HepG2 (cell line): Measurements from ENCODE around the gene FOXD1. TPM values are rescaled to one million over a fixed set of nuclear protein-coding genes. Genes with fewer than 3 reads are reported as not detected.

Experiments
- AFF4 ChIP-seq: sonication (generic); formaldehyde crosslinking; IDR thresholded peaks from 2 replicates; pipeline ENCODE4 v1.4.0; 2020; ENCODE audit warnings: missing genetic modification reagents
- GMEB2 ChIP-seq: IDR thresholded peaks from 2 replicates; pipeline ENCODE4 v1.6.1; 2016; ENCODE audit warnings: missing biosample characterization, missing genetic modification reagents, low read depth
- HMGXB4 ChIP-seq, 2 experiments: sonication (generic) in 1 of 2; formaldehyde crosslinking in 1 of 2; IDR thresholded peaks; 2 replicates each; pipeline versions ENCODE4 v1.4.0 to v1.6.1; 2018 to 2020; ENCODE audit warnings: missing genetic modification reagents in 2 of 2, borderline replicate concordance in 1 of 2, low read depth in 1 of 2, mild to moderate bottlenecking in 1 of 2, missing biosample characterization in 1 of 2
- IRF1 ChIP-seq: sonication (generic); formaldehyde crosslinking; IDR thresholded peaks from 2 replicates; pipeline ENCODE4 v1.4.0; 2020; ENCODE audit warnings: low read depth, mild to moderate bottlenecking, missing genetic modification reagents
- KDM5B ChIP-seq: sonication (generic); formaldehyde crosslinking; IDR thresholded peaks from 2 replicates; pipeline ENCODE4 v1.4.0; 2020; ENCODE audit warnings: missing genetic modification reagents, mild to moderate bottlenecking, borderline replicate concordance
- MBNL3 ChIP-seq: fragments of 250-450 bp; sonication (Bioruptor Pico); conservative IDR thresholded peaks from 2 replicates; pipeline ENCODE4 v1.8.0; 2022; ENCODE audit warnings: mild to moderate bottlenecking, inconsistent platforms
- MXD3 ChIP-seq: IDR thresholded peaks from 2 replicates; pipeline ENCODE4 v1.6.1; 2016; ENCODE audit warnings: mild to moderate bottlenecking, missing biosample characterization, missing genetic modification reagents
- NFE2L1 ChIP-seq: sonication (generic); formaldehyde crosslinking; IDR thresholded peaks from 2 replicates; pipeline ENCODE4 v1.4.0; 2020; ENCODE audit warnings: missing genetic modification reagents, mild to moderate bottlenecking, borderline replicate concordance
- NFIC ChIP-seq: IDR thresholded peaks from 2 replicates; pipeline ENCODE4 v1.6.1; 2012; ENCODE audit warnings: mild to moderate bottlenecking, low read length, inconsistent platforms
- NFKB2 ChIP-seq: sonication (generic); formaldehyde crosslinking; IDR thresholded peaks from 2 replicates; pipeline ENCODE4 v1.4.0; 2020; ENCODE audit warnings: missing genetic modification reagents, borderline replicate concordance
- NFYB ChIP-seq: sonication (generic); formaldehyde crosslinking; IDR thresholded peaks from 2 replicates; pipeline ENCODE4 v1.4.0; 2020; ENCODE audit warnings: missing genetic modification reagents
- NFYC ChIP-seq: IDR thresholded peaks from 2 replicates; pipeline ENCODE4 v1.6.1; 2016; ENCODE audit warnings: missing genetic modification reagents, missing compliant biosample characterization
- POLR2A ChIP-seq, 2 experiments: IDR thresholded peaks; 2 replicates each; pipeline ENCODE4 v1.6.1; 2011; ENCODE audit warnings: low read depth in 2 of 2, low read length in 2 of 2, mild to moderate bottlenecking in 1 of 2, moderate library complexity in 1 of 2; ENCODE audit not compliant: insufficient read depth in 1 of 2
- TARDBP ChIP-seq: sonication (generic); formaldehyde crosslinking; IDR thresholded peaks from 2 replicates; pipeline ENCODE4 v1.8.0; 2022; ENCODE audit warnings: mild to moderate bottlenecking, missing genetic modification reagents
- TFAP4 ChIP-seq: sonication (generic); IDR thresholded peaks from 2 replicates; pipeline ENCODE4 v1.6.1; 2016; ENCODE audit warnings: low read depth, borderline replicate concordance
- XRCC5 ChIP-seq: fragments of 200-400 bp; formaldehyde crosslinking; optimal IDR thresholded peaks from 2 replicates; pipeline ENCODE3; 2017; ENCODE audit warnings: mild to moderate bottlenecking, low read length
- ZNF44 ChIP-seq: sonication (generic); formaldehyde crosslinking; IDR thresholded peaks from 2 replicates; pipeline ENCODE4 v1.5.1; 2020; ENCODE audit warnings: mild to moderate bottlenecking, missing genetic modification reagents
- ZNF782 ChIP-seq: sonication (generic); formaldehyde crosslinking; IDR thresholded peaks from 2 replicates; pipeline ENCODE4 v1.4.0; 2020; ENCODE audit warnings: missing genetic modification reagents, mild to moderate bottlenecking, borderline replicate concordance
- ZNF792 ChIP-seq: IDR thresholded peaks from 2 replicates; pipeline ENCODE4 v1.6.1; 2016
- polyA plus RNA-seq, 8 experiments: library from polyadenylated mRNA; depleted of rRNA in 3 of 8; stranded (reverse) in 7 of 8; unstranded in 1 of 8; fragments of >200 nt; fragmentation: Illumina TruSeq in 4 of 8; extraction: Trizol in 4 of 8; gene quantifications; 2 replicates each; pipeline versions ENCODE4 v1.2.1 to v1.2.3, GENCODE V29; 2011 to 2016; ENCODE audit warnings: low read depth in 4 of 8, missing spikeins in 1 of 8, mixed read lengths in 1 of 8; ENCODE audit not compliant: insufficient read depth in 1 of 8
- total RNA-seq, 5 experiments: library from RNA; depleted of rRNA; stranded (reverse); fragments of >200 nt; fragmentation: Illumina TruSeq; extraction: Trizol; gene quantifications; 2 replicates each; pipeline ENCODE4 v1.2.3, GENCODE V29; 2016; ENCODE audit warnings: low read depth in 1 of 5

FOXD1 gene
- total and polyA plus RNA-seq, 2 of the 13 experiments (the other 11 are each of a cell fraction or from before 2014, with no cell fraction given) = 0.04 to 0.05 TPM

GRCh38 chr5:73436535-73437100 is 12.0 kb downstream of the FOXD1 start (continued):
- TF ChIP-seq MXD3 (CRISPR knock-in tag) = 0 out of 2 replicates have a peak, but pooled peaks have one; percentile 61
- no peak for TF ChIP-seq POLR2A (IDR thresholded peaks at IDR 0.05; ENCODE audit: insufficient read depth in 1 of 2, low read depth in 2 of 2, low read length in 2 of 2)
- TF ChIP-seq HMGXB4 (CRISPR knock-in tag; IDR thresholded peaks at IDR 0.05; ENCODE audit: borderline replicate concordance in 1 of 2, low read depth in 1 of 2) = no peak
- TF ChIP-seq NFIC = no peak
- TF ChIP-seq KDM5B (CRISPR knock-in tag) = peak; percentile 62; the same call in 1 of the 2 replicates
- no peak for TF ChIP-seq GMEB2 (CRISPR knock-in tag)
- 0 out of 2 replicates have a peak, but pooled peaks have one; percentile 53 for TF ChIP-seq ZNF782 (CRISPR knock-in tag)
- TF ChIP-seq NFYB (CRISPR knock-in tag) = no peak
- no peak for TF ChIP-seq TARDBP (CRISPR knock-in tag)
- no peak for TF ChIP-seq ZNF44 (CRISPR knock-in tag)
- TF ChIP-seq ZNF792 = no peak
- no peak for TF ChIP-seq NFE2L1 (CRISPR knock-in tag)
- no peak for TF ChIP-seq MBNL3 (CRISPR knock-in tag)
- no peak for TF ChIP-seq AFF4 (CRISPR knock-in tag)
- peak; percentile 67; the same call in 1 of the 2 replicates for TF ChIP-seq NFKB2
- TF ChIP-seq XRCC5 = no peak
- no peak; the same call in 1 of the 2 replicates for TF ChIP-seq TFAP4
- TF ChIP-seq IRF1 (CRISPR knock-in tag) = peak; percentile 78
- no peak for TF ChIP-seq NFYC (CRISPR knock-in tag)
